DOHH2 (cell line): ENCODE results near the gene TEX2.

ENCODE experiments used
- EZH2phosphoT487 ChIP-seq: fragments of 200-600 bp; sonication (generic); IDR thresholded peaks from 2 replicates; pipeline ENCODE4 v1.6.1; 2017; ENCODE audit warnings: borderline replicate concordance, mild to moderate bottlenecking, antibody characterized with exemption, low read length, moderate library complexity, mixed read lengths
- TF ChIP-seq, protein P1 (sequence below): fragments of 200-600 bp; sonication (generic); IDR thresholded peaks from one replicate; pipeline ENCODE4 v1.5.1; 2014; ENCODE audit warnings: antibody characterized with exemption, mild to moderate bottlenecking, low read depth, low read length; ENCODE audit not compliant: poor library complexity, severe bottlenecking

DNA sequence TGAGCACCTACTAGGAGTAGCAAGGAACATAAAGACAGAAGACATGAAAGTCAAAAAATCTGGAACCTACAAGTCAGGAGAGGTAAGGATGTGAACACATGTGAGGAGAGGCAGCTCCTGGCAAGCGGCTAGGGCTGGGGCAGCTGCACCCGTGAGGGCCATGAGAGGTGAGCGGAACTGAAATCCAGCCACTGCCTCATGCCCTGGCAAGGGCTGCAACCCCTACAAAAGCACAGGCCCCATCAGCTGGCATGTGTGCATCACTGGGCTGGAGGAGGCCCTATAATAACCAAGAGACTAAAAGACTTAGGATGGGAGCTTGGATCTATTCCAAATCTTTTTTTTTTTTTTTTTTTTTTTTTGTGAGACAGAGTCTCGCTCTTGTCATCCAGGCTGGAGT lies 92.8 kb downstream of the TEX2 start:
- TF ChIP-seq, protein P1, sequence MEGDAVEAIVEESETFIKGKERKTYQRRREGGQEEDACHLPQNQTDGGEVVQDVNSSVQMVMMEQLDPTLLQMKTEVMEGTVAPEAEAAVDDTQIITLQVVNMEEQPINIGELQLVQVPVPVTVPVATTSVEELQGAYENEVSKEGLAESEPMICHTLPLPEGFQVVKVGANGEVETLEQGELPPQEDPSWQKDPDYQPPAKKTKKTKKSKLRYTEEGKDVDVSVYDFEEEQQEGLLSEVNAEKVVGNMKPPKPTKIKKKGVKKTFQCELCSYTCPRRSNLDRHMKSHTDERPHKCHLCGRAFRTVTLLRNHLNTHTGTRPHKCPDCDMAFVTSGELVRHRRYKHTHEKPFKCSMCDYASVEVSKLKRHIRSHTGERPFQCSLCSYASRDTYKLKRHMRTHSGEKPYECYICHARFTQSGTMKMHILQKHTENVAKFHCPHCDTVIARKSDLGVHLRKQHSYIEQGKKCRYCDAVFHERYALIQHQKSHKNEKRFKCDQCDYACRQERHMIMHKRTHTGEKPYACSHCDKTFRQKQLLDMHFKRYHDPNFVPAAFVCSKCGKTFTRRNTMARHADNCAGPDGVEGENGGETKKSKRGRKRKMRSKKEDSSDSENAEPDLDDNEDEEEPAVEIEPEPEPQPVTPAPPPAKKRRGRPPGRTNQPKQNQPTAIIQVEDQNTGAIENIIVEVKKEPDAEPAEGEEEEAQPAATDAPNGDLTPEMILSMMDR: no peak
- TF ChIP-seq EZH2phosphoT487: no peak
